MM.1S (cell line): ENCODE results near the gene FXYD7.

Experiments used
- DNase-seq: peaks from one replicate; pipeline ENCODE4 v3.0.0-alpha.2; 2015
- H2AFZ ChIP-seq: fragments of 300-600 bp; sonication (generic); 2 replicates; pipeline ENCODE4 v1.6.0; 2016; ENCODE audit warnings: antibody characterized with exemption, low read length
- H3F3A ChIP-seq: fragments of 300-600 bp; sonication (generic); 2 replicates; pipeline ENCODE4 v1.6.1; 2016; ENCODE audit warnings: mild to moderate bottlenecking, antibody characterized with exemption, low read length, moderate library complexity, mixed read lengths; ENCODE audit not compliant: insufficient read depth
- H3K27ac ChIP-seq: fragments of 300-600 bp; sonication (generic); 2 replicates; pipeline ENCODE4 v1.5.1; 2016; ENCODE audit warnings: mild to moderate bottlenecking, low read length
- H3K27me3 ChIP-seq: fragments of 300-600 bp; sonication (generic); replicated peaks from 2 replicates; pipeline ENCODE4 v1.6.0; 2016; ENCODE audit warnings: low read length; ENCODE audit not compliant: insufficient read depth
- H3K36me3 ChIP-seq: fragments of 300-600 bp; sonication (generic); replicated peaks from 2 replicates; pipeline ENCODE4 v1.6.1; 2016; ENCODE audit warnings: mild to moderate bottlenecking, low read length, mixed read lengths; ENCODE audit not compliant: insufficient read depth
- H3K4me1 ChIP-seq: fragments of 300-600 bp; sonication (generic); 2 replicates; pipeline ENCODE4 v1.6.1; 2016; ENCODE audit warnings: low read length, mixed read lengths
- H3K4me2 ChIP-seq: fragments of 300-600 bp; sonication (generic); 2 replicates; pipeline ENCODE4 v1.6.0; 2016; ENCODE audit warnings: low read depth, low read length
- H3K4me3 ChIP-seq: fragments of 300-600 bp; sonication (generic); 2 replicates; pipeline ENCODE4 v1.5.1; 2016; ENCODE audit warnings: low read length, mixed read lengths
- H3K79me2 ChIP-seq: fragments of 300-600 bp; sonication (generic); 2 replicates; pipeline ENCODE4 v1.6.1; 2016; ENCODE audit warnings: mixed run types, low read length, mixed read lengths
- H3K9ac ChIP-seq: fragments of 300-600 bp; sonication (generic); 2 replicates; pipeline ENCODE4 v1.6.1; 2016; ENCODE audit warnings: low read length, mixed read lengths
- H3K9me2 ChIP-seq: fragments of 300-600 bp; sonication (generic); replicated peaks from 2 replicates; pipeline ENCODE4 v1.6.1; 2016; ENCODE audit warnings: mild to moderate bottlenecking, low read length, mixed read lengths; ENCODE audit not compliant: insufficient read depth
- H3K9me3 ChIP-seq: fragments of 300-600 bp; sonication (generic); replicated peaks from 2 replicates; pipeline ENCODE4 v1.6.1; 2016; ENCODE audit warnings: mild to moderate bottlenecking, low read length, mixed read lengths; ENCODE audit not compliant: insufficient read depth
- H4K20me1 ChIP-seq: fragments of 300-600 bp; sonication (generic); 2 replicates; pipeline ENCODE4 v1.6.1; 2016; ENCODE audit warnings: mild to moderate bottlenecking, low read length, moderate library complexity, mixed read lengths; ENCODE audit not compliant: insufficient read depth
- CTCF ChIP-seq: fragments of 300-600 bp; sonication (generic); IDR thresholded peaks from 2 replicates; pipeline ENCODE4 v1.5.1; 2016; ENCODE audit warnings: antibody characterized with exemption, low read length, mixed read lengths
- EZH2 ChIP-seq: fragments of 300-600 bp; sonication (generic); optimal IDR thresholded peaks from 2 replicates; pipeline ENCODE3; 2017; ENCODE audit warnings: low read depth, mild to moderate bottlenecking, antibody characterized with exemption, low read length, mixed read lengths
- EZH2phosphoT487 ChIP-seq: fragments of 300-600 bp; sonication (generic); IDR thresholded peaks from 2 replicates; pipeline ENCODE4 v1.6.1; 2018; ENCODE audit warnings: antibody characterized with exemption, low read length

The FXYD7 gene

GRCh38 chr19:35136231-35136630 is 6.8 kb upstream of the FXYD7 start:
- Histone ChIP-seq H3K4me2 (no peak overlapping the region), H3F3A (no peaks in the 10 kb centered on the region), H3K36me3 (no peaks in the 10 kb centered on the region), H3K9me3 (no peaks in the 10 kb centered on the region), H2AFZ (no peak overlapping the region), H3K79me2 (no peaks in the 10 kb centered on the region), H3K4me3 (no peak overlapping the region), H3K27me3 (peaks cover 54% of the 10 kb centered on the region), H3K9me2 (no peaks in the 10 kb centered on the region), H3K27ac (no peak overlapping the region), H3K4me1 (0 out of 2 replicates have a peak, but pooled peaks cover 8% of the 10 kb centered on the region), H3K9ac (no peak overlapping the region), H4K20me1 (no peaks in the 10 kb centered on the region)
- no peak for DNase-seq
- TF ChIP-seq CTCF (no peak), EZH2 (no peak), EZH2phosphoT487 (no peak)

- Histone ChIP-seq H2AFZ (no peak overlapping the region), H3K36me3 (no peaks in the 10 kb centered on the region), H3K27me3 (peaks cover 50% of the 10 kb centered on the region), H3K9me3 (no peaks in the 10 kb centered on the region), H3F3A (0 out of 2 replicates have a peak, but pooled peaks cover 5% of the 10 kb centered on the region), H4K20me1 (no peaks in the 10 kb centered on the region), H3K9ac (no peak overlapping the region), H3K4me1 (peaks cover 15% of the 10 kb centered on the region), H3K4me3 (no peak overlapping the region), H3K9me2 (no peaks in the 10 kb centered on the region), H3K4me2 (no peak overlapping the region), H3K27ac (no peak overlapping the region), H3K79me2 (no peaks in the 10 kb centered on the region)
- no peak for DNase-seq
- TF ChIP-seq CTCF (no peak), EZH2phosphoT487 (no peak), EZH2 (no peak)
Measured at GRCh38 chr19:35136977-35137702, 5.9 kb upstream of the FXYD7 start.

- H3K9me3 ChIP-seq: no peaks in the 10 kb centered on the region
- H3K9me2 ChIP-seq: no peaks in the 10 kb centered on the region
- TF ChIP-seq EZH2: no peak
- no peak for TF ChIP-seq EZH2phosphoT487
- no peak for TF ChIP-seq CTCF
- no peak for DNase-seq
- H3K27me3 ChIP-seq: peaks cover 48% of the 10 kb centered on the region
- no peaks in the 10 kb centered on the region for H3K79me2 ChIP-seq
- no peak within 1 kb of the TSS for H3K9ac ChIP-seq
- peaks cover 23% of the 10 kb centered on the region for H3K4me1 ChIP-seq
- H3F3A ChIP-seq: 0 out of 2 replicates have a peak, but pooled peaks cover 5% of the 10 kb centered on the region
- H3K4me3 ChIP-seq: no peak within 1 kb of the TSS
- H3K4me2 ChIP-seq: no peak within 1 kb of the TSS
- no peak within 1 kb of the TSS for H3K27ac ChIP-seq
- H3K36me3 ChIP-seq: no peaks in the 10 kb centered on the region
- H2AFZ ChIP-seq: no peak within 1 kb of the TSS
- H4K20me1 ChIP-seq: no peaks in the 10 kb centered on the region
Measured at GRCh38 chr19:35138305-35138892, 4.7 kb upstream of the FXYD7 start, which contains the start of gene FXYD1. Gene FXYD1 (plus strand): TSS chr19:35138824. CDS start chr19:35140080, 1,256 bp downstream.
